PC-9 (cell line): ENCODE data around the gene MYH15. TPM values are rescaled to one million over a fixed set of nuclear protein-coding genes. Genes with fewer than 3 reads are reported as not detected.

Source experiments
- BruUV-seq: library from RNA; stranded (reverse); fragments of 400-500 nt; replicated peaks from 2 replicates; lab custom pipeline; 2021; lab: Mats Ljungman, UMichigan
- CTCF ChIA-PET: fragments of 300-600 bp; sonication (Branson Sonifier 250); formaldehyde crosslinking; loops from one replicate; lab custom pipeline; 2022; ENCODE audit warnings: antibody characterized with exemption; lab: Charles Lee
- POLR2A ChIA-PET: fragments of 300-600 bp; sonication (Branson Sonifier 250); formaldehyde crosslinking; loops from one replicate; lab custom pipeline; 2022; ENCODE audit warnings: antibody characterized with exemption; ENCODE audit not compliant: unreplicated experiment; lab: Charles Lee
- DNase-seq, 2 experiments: peaks; one replicate each; pipeline versions ENCODE4 v3.0.0 to v3.0.0-alpha.2; 2015 to 2022; ENCODE audit warnings: mixed read lengths in 1 of 2
- H2AFZ ChIP-seq: fragments of 200-600 bp; sonication (generic); 2 replicates; pipeline ENCODE4 v1.8.1; 2017; ENCODE audit warnings: antibody characterized with exemption
- H3F3A ChIP-seq: fragments of 200-600 bp; sonication (generic); 2 replicates; pipeline ENCODE4 v1.8.1; 2017; ENCODE audit warnings: antibody characterized with exemption, mild to moderate bottlenecking, low read depth; ENCODE audit not compliant: insufficient read depth
- H3K27ac ChIP-seq: fragments of 200-600 bp; sonication (generic); 2 replicates; pipeline ENCODE4 v1.6.1; 2016; ENCODE audit warnings: mixed run types
- H3K27me3 ChIP-seq: fragments of 200-600 bp; sonication (generic); 2 replicates; pipeline ENCODE4 v1.6.1; 2016; ENCODE audit warnings: low read depth, mixed run types; ENCODE audit not compliant: insufficient read depth
- H3K36me3 ChIP-seq: fragments of 200-600 bp; sonication (generic); 2 replicates; pipeline ENCODE4 v1.6.1; 2016; ENCODE audit warnings: low read depth, mixed run types
- H3K4me1 ChIP-seq: fragments of 200-600 bp; sonication (generic); replicated peaks from 2 replicates; pipeline ENCODE4 v1.6.1; 2016; ENCODE audit warnings: mixed run types; ENCODE audit not compliant: insufficient read depth
- H3K4me2 ChIP-seq: fragments of 200-600 bp; sonication (generic); 2 replicates; pipeline ENCODE4 v1.6.1; 2017; ENCODE audit warnings: mixed run types
- H3K4me3 ChIP-seq: fragments of 200-600 bp; sonication (generic); 2 replicates; pipeline ENCODE4 v1.6.1; 2016; ENCODE audit warnings: mixed run types
- H3K79me2 ChIP-seq: fragments of 200-600 bp; sonication (generic); 2 replicates; pipeline ENCODE4 v1.6.1; 2017; ENCODE audit warnings: low read depth, mixed run types
- H3K9me2 ChIP-seq: fragments of 200-600 bp; sonication (generic); 2 replicates; pipeline ENCODE4 v1.8.1; 2017; ENCODE audit warnings: mild to moderate bottlenecking; ENCODE audit not compliant: insufficient read depth
- H3K9me3 ChIP-seq: fragments of 200-600 bp; sonication (generic); 2 replicates; pipeline ENCODE4 v1.8.1; 2016; ENCODE audit warnings: low read depth; ENCODE audit not compliant: insufficient read depth
- H4K20me1 ChIP-seq: fragments of 200-600 bp; sonication (generic); 2 replicates; pipeline ENCODE4 v1.8.1; 2017; ENCODE audit not compliant: insufficient read depth
- EZH2 ChIP-seq: fragments of 200-600 bp; sonication (generic); IDR thresholded peaks from 2 replicates; pipeline ENCODE4 v1.8.0; 2017; ENCODE audit warnings: antibody characterized with exemption, low read depth
- intact Hi-C: fragments of 100-400 bp; cut with micrococcal nuclease; formaldehyde crosslinking; loops from one replicate; pipeline ENCODE4 v1.10.0; 2022; ENCODE audit not compliant: unreplicated experiment
- total RNA-seq: library from RNA; stranded (reverse); gene quantifications from 2 replicates; pipeline ENCODE4 v1.2.3, GENCODE V29; 2021
- TF ChIP-seq, protein P1 (sequence below): fragments of 200-600 bp; sonication (generic); conservative IDR thresholded peaks from 2 replicates; pipeline ENCODE4 v1.6.1; 2017; ENCODE audit warnings: mixed run types, antibody characterized with exemption, mild to moderate bottlenecking, moderate library complexity

MYH15 gene
- total RNA-seq, 1 experiment from 2014 or later, result 2.3 TPM

DNA sequence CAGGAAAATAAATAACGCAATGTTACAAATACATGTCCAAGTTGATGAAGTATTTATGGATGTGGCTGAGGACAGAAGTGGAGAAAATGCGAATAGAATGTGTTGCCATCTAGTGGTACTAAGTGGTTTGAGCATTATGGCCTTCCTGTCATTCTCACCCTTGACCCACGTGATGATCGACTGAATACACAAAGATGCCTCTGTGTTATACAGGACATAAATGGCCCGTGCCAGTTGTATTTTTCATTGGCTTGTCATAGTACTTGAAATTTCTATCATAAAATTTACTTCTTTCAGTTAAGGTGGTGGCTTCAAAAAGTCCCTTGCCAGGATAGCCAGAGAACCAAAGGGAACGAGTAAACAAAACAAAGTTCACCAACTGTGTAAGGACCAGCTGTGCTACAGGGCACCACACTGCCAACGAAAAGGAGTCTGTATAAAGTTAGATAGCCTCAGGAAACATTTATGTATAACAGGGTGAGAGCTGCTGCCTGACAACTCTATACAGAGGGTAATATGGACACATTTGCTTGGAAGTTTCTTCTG, 103.7 kb downstream of the MYH15 start:
- BruUV-seq, result no TSS peak
- H3K36me3 ChIP-seq, result no peaks in the 10 kb centered on the region
- H3K9me3 ChIP-seq, result no peaks in the 10 kb centered on the region
- H3K9me2 ChIP-seq, result no peaks in the 10 kb centered on the region
- no peaks in the 10 kb centered on the region for H3F3A ChIP-seq
- peak; percentile 37 to 70 for DNase-seq
- CTCF ChIA-PET, result interaction anchor here (0.6 kb wide), 1 partner anchor 847 kb away, joined by 3 read pairs; no protein-coding TSS in a partner anchor
- H3K4me2 ChIP-seq, result peak overlapping the region; percentile 2; the same call in 1 of the 2 replicates
- intact Hi-C loops, result loop anchor here (1.0 to 10.0 kb wide), 12 partner anchors 71 to 1170 kb away; partner anchors contain the start of genes CD47 and IFT57
- H3K27me3 ChIP-seq, result no peaks in the 10 kb centered on the region
- H3K4me3 ChIP-seq, result no peak overlapping the region
- no peak overlapping the region for H2AFZ ChIP-seq
- no peaks in the 10 kb centered on the region for H4K20me1 ChIP-seq
- H3K27ac ChIP-seq, result no peak overlapping the region
- peaks cover 7% of the 10 kb centered on the region for H3K4me1 ChIP-seq
- TF ChIP-seq EZH2, result no peak
- TF ChIP-seq, protein P1, sequence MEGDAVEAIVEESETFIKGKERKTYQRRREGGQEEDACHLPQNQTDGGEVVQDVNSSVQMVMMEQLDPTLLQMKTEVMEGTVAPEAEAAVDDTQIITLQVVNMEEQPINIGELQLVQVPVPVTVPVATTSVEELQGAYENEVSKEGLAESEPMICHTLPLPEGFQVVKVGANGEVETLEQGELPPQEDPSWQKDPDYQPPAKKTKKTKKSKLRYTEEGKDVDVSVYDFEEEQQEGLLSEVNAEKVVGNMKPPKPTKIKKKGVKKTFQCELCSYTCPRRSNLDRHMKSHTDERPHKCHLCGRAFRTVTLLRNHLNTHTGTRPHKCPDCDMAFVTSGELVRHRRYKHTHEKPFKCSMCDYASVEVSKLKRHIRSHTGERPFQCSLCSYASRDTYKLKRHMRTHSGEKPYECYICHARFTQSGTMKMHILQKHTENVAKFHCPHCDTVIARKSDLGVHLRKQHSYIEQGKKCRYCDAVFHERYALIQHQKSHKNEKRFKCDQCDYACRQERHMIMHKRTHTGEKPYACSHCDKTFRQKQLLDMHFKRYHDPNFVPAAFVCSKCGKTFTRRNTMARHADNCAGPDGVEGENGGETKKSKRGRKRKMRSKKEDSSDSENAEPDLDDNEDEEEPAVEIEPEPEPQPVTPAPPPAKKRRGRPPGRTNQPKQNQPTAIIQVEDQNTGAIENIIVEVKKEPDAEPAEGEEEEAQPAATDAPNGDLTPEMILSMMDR, result peak; percentile 93
- POLR2A ChIA-PET, result no interaction called here
- no peaks in the 10 kb centered on the region for H3K79me2 ChIP-seq

DNA sequence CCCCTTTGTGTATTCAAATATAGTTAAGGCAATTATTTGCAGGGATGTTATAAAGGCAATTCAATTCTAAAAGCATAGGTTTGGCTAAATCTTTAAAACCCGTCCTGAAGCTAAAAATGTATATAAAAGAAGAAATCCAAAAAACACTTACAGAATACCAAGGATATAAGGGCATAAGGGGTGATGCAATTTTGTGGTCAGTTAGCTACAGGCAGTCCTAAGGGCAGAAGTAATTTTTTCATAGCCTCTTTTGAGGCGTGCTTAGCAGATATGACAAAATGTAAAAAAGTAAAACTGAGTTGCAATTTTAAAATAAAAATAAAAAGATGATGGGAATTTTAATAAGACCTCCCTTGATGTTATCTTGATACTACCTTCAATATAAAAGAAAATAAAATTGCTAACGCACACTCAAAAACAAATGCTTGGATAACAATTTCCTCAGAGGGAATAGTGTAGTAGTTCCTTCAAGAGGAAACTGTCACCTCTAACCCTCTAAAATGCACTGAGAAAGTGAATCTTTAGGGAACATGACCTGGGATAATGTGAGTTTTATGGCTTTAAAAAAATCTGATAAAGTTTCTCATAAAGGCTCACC, 104.2 kb downstream of the MYH15 start:
- Histone ChIP-seq H4K20me1 (no peaks in the 10 kb centered on the region), H3K36me3 (no peaks in the 10 kb centered on the region), H3K9me3 (no peaks in the 10 kb centered on the region), H3K4me2 (peak overlapping the region; percentile 2; the same call in 1 of the 2 replicates), H3K4me3 (no peak overlapping the region), H3K27ac (no peak overlapping the region), H2AFZ (no peak overlapping the region), H3F3A (no peaks in the 10 kb centered on the region), H3K27me3 (no peaks in the 10 kb centered on the region), H3K4me1 (0 out of 2 replicates have a peak, but pooled peaks cover 5% of the 10 kb centered on the region), H3K79me2 (no peaks in the 10 kb centered on the region), H3K9me2 (no peaks in the 10 kb centered on the region)
- TF ChIP-seq EZH2, result no peak
- TF ChIP-seq, protein P1, result no peak
- CTCF ChIA-PET, result interaction anchor here (0.6 kb wide), 1 partner anchor 847 kb away, joined by 3 read pairs; no protein-coding TSS in a partner anchor
- intact Hi-C loops, result loop anchor here (1.0 to 10.0 kb wide), 12 partner anchors 71 to 1170 kb away; partner anchors contain the start of genes CD47 and IFT57
- POLR2A ChIA-PET, result interaction anchor here (0.6 kb wide), 1 partner anchor 846 kb away, joined by 3 read pairs; no protein-coding TSS in a partner anchor
- DNase-seq, result no peak
- BruUV-seq, result no TSS peak

DNA sequence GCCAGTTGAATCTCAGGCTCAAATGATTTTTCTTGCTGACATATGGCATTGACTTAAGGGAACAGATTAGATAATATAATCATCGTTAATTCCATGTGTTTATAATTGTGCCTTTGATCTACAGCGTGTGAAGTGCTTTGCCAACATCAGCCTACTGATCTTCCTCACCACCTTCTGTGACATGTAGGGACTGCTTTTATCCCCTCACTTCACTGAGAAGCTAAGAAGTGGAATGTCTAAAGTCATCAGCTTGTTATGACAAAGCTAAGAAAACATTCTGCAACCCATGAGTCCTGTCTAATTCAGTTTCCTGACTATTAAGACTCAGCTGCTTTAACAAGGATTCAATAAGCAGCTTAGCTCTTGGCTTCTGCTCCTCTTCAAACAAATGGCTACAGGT, 106.0 kb downstream of the MYH15 start:
- Histone ChIP-seq H3K27me3 (no peaks in the 10 kb centered on the region), H3K4me2 (no peak overlapping the region), H3K4me1 (0 out of 2 replicates have a peak, but pooled peaks cover 5% of the 10 kb centered on the region), H3F3A (no peaks in the 10 kb centered on the region), H3K4me3 (no peak overlapping the region), H3K9me3 (no peaks in the 10 kb centered on the region), H4K20me1 (no peaks in the 10 kb centered on the region), H2AFZ (peak overlapping the region; percentile 10; the same call in 1 of the 2 replicates), H3K36me3 (no peaks in the 10 kb centered on the region), H3K79me2 (no peaks in the 10 kb centered on the region), H3K9me2 (no peaks in the 10 kb centered on the region), H3K27ac (no peak overlapping the region)
- DNase-seq, result no peak
- TF ChIP-seq EZH2, result no peak
- TF ChIP-seq, protein P1, result no peak
- POLR2A ChIA-PET, result no interaction called here
- intact Hi-C loops, result loop anchor here (10.0 kb wide), 1 partner anchor 650 kb away; no protein-coding TSS in a partner anchor
- CTCF ChIA-PET, result no interaction called here
- BruUV-seq, result no TSS peak
